GM21390 (cell line): Measurements from ENCODE around the gene ARID5B.

Source experiments
- ATAC-seq: cut with Tn5 transposase; IDR thresholded peaks from one replicate; pipeline ENCODE4 v1.9.1; 2021; ENCODE audit not compliant: unreplicated experiment

Gene ARID5B

GRCh38 chr10:62092301-62093030 lies 191.0 kb downstream of the ARID5B start:
- no peak for ATAC-seq

GRCh38 chr10:62093863-62094291 lies 192.4 kb downstream of the ARID5B start:
- ATAC-seq: no peak

- no peak for ATAC-seq
These were observed 194.0 kb downstream of the ARID5B start for GRCh38 chr10:62095181-62096122.

DNA sequence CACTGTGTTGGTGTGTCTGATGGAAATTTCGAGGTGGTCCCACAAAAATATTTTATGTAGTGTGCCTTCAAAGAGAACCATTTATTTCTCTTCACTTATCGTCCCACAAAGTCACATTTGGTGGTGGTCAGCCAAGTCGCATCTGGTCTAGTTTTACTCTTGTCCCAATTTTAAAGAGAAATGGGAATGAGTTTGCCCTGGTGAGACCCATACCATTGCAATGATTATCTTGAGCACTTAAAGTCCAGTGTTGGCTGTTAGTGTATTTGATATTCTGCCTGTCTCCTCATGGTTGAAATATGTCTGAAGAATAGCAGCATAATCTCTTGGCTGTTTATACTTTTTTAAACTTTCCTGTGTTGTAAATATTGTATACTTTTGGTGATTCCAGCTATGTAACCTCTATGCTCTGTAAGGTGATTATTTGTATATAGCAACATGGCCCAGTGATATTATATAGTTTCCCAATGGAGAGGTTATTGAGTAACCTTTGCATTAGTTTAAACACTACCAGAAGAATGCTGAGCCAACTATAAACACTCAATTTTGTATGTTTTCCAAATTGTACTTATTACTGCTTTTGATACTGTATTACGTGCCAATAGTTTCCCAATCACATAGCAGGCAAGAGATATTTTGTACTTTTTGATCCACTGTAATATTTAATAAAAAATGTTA lies 194.9 kb downstream of the ARID5B start:
- ATAC-seq: no peak

DNA sequence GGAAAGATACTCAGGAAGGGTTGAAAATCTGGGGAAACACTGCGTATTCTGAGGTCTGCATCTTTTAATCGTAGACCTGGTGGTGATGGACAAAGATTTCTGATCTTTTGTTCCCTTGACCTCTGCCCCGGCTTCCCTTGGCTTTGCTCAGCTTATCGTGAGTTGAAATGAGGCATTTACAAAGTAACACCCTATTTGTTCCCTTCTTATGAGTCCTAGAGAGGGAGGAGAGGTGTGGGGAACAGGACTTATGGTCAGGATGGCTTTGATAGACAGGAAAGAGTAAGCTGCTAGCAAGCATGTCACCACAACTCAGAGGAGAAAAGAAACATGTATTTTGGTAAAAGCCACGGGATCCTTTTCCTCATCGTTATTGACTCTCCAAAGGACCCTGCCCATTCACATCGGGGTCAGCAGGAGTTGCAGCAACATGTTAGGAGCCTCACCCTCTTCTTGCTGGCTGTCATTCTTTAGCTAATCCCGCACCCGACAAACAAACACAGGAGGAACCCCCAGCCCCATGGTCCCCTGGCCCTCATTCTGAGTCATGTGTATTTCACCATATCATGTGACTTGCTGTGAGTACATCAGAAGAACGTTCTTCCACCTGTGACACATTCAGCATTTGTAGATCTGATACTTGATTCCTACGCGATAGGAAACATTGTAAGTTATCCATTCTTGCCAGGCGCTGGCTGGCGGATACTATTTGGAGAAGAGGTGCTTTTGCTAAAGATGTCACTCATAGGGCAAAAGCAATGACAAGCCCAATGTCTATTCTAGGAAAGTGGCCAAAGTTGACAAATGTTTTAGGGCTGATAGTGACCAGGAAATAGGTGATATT lies 197.0 kb downstream of the ARID5B start:
- no peak for ATAC-seq

DNA sequence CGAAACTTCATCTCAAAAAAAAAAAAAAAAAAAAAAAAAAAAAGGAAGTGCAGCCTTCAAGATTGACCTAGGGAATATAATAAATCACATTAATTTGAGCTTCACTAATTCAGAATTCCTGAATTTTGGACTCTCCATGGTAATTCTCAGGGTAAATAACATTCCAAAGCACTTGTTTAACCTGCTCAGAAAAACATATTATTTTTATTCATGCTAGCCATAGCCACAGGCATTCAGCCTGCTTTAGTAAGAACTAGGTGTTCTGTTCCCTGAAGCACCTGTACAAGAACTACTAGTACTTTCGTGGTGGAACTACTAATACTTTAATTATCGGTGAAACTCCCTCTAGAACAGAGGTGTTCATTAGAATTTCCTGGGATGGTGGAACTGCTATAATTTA lies 197.8 kb downstream of the ARID5B start:
- ATAC-seq: no peak

- ATAC-seq: no peak
These were observed 202.4 kb downstream of the ARID5B start for GRCh38 chr10:62103857-62104256.

- no peak for ATAC-seq
These were observed 205.5 kb downstream of the ARID5B start for GRCh38 chr10:62106929-62107519.

DNA sequence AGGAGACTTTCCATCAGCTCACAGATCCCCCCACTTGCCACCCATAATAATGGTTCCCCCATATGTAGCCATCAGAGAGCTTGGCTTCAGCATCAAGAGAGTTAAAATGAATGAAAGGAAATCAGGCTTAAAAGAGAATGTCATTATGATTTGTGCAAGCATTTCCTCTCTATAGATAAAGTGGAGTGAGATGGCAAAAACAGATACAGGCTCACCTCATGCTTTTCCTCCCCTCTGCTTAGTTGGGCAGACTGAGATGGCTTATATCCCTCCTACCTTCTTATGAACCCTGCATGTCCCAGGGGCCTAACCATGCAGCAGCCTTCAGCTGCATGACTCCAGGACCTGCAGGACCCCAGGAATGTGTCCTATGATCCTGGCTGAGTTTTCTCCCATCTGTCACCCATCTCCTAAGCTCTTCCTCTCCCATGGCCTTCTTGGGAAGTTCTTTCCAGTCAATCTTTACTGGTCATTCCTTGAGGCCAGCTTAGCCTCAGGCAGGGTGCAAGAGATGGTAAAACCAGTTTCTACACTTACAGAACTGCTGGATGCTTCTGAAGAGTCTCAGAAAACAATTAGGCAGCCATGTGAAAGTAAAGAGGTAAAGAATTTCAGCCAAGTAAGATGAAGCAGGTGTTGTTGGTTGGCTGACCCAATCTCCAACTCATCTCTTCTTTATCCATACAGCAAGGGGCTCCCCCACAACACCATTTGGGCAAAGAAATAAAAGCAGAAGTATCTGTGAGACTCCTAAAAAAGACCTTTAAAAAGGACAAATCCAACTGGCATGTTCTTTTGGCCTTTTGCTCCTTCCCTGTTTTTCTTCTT lies 207.5 kb downstream of the ARID5B start:
- no peak for ATAC-seq

DNA sequence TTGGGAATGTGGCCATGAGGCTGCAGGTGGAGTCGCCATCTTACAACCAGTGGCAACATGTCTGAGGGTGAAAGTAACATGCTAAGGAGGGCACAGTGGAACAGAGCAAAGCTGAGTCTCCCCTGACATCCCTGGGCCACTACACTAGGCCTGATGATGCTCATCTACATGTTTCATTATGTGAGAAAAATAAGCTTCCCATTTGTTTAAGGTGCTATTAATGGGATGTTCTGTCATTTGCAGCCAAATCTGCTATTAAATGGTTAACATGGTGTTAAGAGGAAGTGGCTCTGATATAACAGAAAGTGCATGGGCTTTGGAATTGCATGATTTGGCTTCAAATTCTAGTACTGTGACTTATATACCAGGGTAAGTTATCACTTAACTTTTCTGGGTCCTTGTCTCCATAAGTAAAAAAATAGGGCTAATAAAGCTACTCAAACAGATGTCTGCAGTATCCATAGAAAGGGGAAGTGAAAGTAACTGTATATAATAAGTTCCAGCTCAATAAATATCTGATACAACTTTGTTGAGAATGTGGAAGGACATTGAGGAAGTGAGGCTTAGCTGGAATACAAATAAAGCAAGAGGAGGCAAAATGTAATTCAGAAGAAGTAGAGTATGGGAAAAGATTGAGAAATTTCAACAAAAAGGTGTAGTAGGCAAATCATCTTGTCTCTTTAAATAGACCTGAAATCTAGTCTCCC lies 208.2 kb downstream of the ARID5B start:
- peak; percentile 75 for ATAC-seq

DNA sequence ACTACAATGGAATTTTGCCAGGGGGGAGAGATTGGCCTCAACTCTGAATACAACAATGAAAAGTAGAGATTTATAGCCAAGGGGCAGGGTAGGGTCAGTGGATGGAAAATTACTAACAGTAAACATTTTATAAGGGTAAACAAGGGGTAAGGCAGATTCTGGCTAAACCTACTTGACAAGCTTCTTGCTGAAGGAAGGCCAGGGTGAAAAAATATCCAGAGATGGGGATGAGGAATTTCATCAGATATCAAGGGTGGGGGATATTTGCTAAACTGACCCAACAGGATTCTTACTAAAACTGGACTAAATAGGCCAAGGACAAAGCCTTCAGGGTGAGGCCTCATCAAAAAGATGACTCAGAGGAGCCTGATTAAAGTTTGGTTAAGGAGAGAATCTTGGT lies 210.8 kb downstream of the ARID5B start:
- ATAC-seq: no peak

DNA sequence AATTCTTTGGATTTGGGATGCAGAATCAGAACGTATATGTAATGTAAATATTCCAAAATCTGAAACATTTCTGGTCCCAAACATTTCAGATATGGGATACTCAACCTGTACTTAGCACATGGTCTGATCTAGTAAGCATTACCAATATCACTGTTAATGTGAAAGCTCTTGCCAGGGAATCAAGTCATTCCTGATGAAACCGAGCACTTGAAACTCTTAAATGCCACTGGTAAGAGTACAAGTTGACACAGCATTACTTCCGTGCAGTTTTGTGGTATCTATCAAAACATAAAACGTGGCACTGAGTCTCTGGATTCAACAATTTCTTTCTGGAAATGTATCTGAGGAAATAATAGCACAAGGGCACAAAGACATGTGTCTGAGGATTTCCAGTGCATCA lies 211.5 kb downstream of the ARID5B start:
- no peak for ATAC-seq

GRCh38 chr10:62113680-62114079 lies 212.2 kb downstream of the ARID5B start:
- ATAC-seq: no peak

GRCh38 chr10:62115321-62115720 lies 213.8 kb downstream of the ARID5B start:
- ATAC-seq: no peak

DNA sequence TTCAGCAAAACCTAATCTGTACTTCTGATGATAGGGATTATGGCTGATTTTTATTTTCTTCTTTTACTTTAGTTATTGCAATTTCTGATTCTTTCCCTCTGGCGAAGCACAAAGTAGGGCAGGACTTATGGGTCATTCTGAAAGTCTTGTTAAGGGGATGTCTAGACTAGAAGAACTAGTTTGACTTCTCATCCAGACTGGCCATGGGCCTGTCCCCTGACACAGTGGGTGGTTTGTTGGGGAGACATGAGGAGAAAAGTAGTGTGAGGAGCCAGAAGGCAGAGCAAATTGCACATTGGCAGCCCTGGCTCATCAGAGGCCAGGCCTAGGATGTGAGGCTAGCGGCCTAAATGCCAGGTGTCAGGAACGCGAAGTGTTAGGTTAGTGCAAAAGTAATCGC lies 214.3 kb downstream of the ARID5B start:
- ATAC-seq: no peak

DNA sequence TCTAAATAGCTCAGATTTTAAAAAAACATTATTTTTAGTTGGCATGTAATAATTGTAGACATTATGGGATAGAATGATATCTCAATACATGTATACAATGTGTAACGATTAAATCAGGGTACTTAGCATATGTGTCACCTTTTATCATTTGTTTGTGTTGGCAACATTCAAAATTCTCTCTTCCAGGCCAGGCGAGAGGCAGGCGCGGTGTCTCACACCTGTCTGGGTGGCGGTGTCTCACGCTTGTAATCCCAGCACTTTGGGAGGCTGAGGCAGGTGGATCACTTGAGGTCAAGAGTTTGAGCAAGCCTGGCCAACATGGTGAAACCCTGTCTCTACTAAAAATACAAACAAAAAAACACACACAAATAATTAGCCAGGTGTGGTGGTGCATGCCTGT lies 215.4 kb downstream of the ARID5B start:
- no peak for ATAC-seq

GRCh38 chr10:62121187-62121530 lies 219.7 kb downstream of the ARID5B start:
- ATAC-seq: no peak

GRCh38 chr10:62127975-62128374 lies 226.5 kb downstream of the ARID5B start:
- ATAC-seq: no peak

- no peak for ATAC-seq
These were observed 229.4 kb downstream of the ARID5B start for GRCh38 chr10:62130948-62131347.
